Urinary bladder (tissue), 4 donors: ENCODE measurements around the gene ZNF121. TPM values are rescaled to one million over a fixed set of nuclear protein-coding genes. Genes with fewer than 3 reads are reported as not detected.
"Not testable (repeated sequence)": the region's sequence is repeated elsewhere in the genome, so short reads cannot be mapped to it uniquely, and the experiment has no call there.

Experiments
- DNase-seq: peaks from one replicate; pipeline ENCODE4 v3.0.0-alpha.2; 2015; ENCODE audit errors: extremely low spot score
- H3K27ac ChIP-seq: one replicate; pipeline ENCODE4 v1.5.1; 2013; ENCODE audit warnings: low read depth, mild to moderate bottlenecking, moderate library complexity
- H3K36me3 ChIP-seq: one replicate; pipeline ENCODE4 v1.6.1; 2013; ENCODE audit warnings: mild to moderate bottlenecking, moderate library complexity; ENCODE audit not compliant: insufficient read depth
- H3K4me1 ChIP-seq: one replicate; pipeline ENCODE4 v1.6.1; 2013; ENCODE audit warnings: mild to moderate bottlenecking, moderate library complexity; ENCODE audit not compliant: insufficient read depth
- H3K4me3 ChIP-seq: one replicate; pipeline ENCODE4 v1.5.1; 2013; ENCODE audit warnings: low read depth, low read length
- WGBS: extraction: QIAGEN DNeasy Blood & Tissue Kit; methylation state at CpG from one replicate; pipeline ENCODE4 v1.1.7; 2013; 5-methylcytosine and 5-hydroxymethylcytosine counted together
- polyA plus RNA-seq: library from polyadenylated mRNA; stranded (reverse); fragments of 200-250 nt; gene quantifications from one replicate; pipeline ENCODE4 v1.2.3, GENCODE V29; 2013
- total RNA-seq: library from RNA; depleted of rRNA; stranded (reverse); fragments of >200 nt; gene quantifications from one replicate; pipeline ENCODE4 v1.2.3, GENCODE V29; 2014
- donor health status: healthy with polysubstance abuse.
- donor health status: healthy.

Gene ZNF121
- total and polyA plus RNA-seq, 2 donors: 3.7 to 80.9 TPM

GRCh38 chr19:9566729-9567128 is 17.6 kb downstream of the ZNF121 start:
- WGBS: 98% methylated on average over 1 of the region's 1 CpG
- Histone ChIP-seq H3K4me1 (no peaks in the 10 kb centered on the region), H3K27ac (no peak overlapping the region), H3K4me3 (no peak overlapping the region), H3K36me3 (peaks cover 35% of the 10 kb centered on the region)
- DNase-seq: no peak

GRCh38 chr19:9565900-9566705 is 18.2 kb downstream of the ZNF121 start:
- Histone ChIP-seq H3K4me1 (no peaks in the 10 kb centered on the region), H3K4me3 (no peak overlapping the region), H3K36me3 (peaks cover 34% of the 10 kb centered on the region), H3K27ac (no peak overlapping the region)
- WGBS: 97% methylated on average over 9 of the region's 9 CpGs
- DNase-seq: no peak

GRCh38 chr19:9552536-9553274 is 31.6 kb downstream of the ZNF121 start:
- Histone ChIP-seq H3K27ac (no peak overlapping the region), H3K4me1 (no peaks in the 10 kb centered on the region), H3K36me3 (no peaks in the 10 kb centered on the region), H3K4me3 (no peak overlapping the region)
- DNase-seq: no peak
- WGBS: 93% methylated on average over 7 of the region's 7 CpGs

- no peak overlapping the region for H3K4me3 ChIP-seq
- H3K4me1 ChIP-seq: no peaks in the 10 kb centered on the region
- H3K36me3 ChIP-seq: no peaks in the 10 kb centered on the region
- H3K27ac ChIP-seq: no peak overlapping the region
- no peak for DNase-seq
- WGBS: 92% methylated on average over 11 of the region's 11 CpGs
Observed at GRCh38 chr19:9547870-9548269, 36.4 kb downstream of the ZNF121 start.

- H3K27ac ChIP-seq, DNase-seq, H3K4me3 ChIP-seq, H3K4me1 ChIP-seq, H3K36me3 ChIP-seq: not testable (repeated sequence)
- 93% methylated on average over 12 of the region's 12 CpGs for WGBS
Observed at GRCh38 chr19:9541281-9541680, 43.0 kb downstream of the ZNF121 start.

- H3K36me3 ChIP-seq, H3K27ac ChIP-seq, H3K4me1 ChIP-seq, H3K4me3 ChIP-seq, DNase-seq: not testable (repeated sequence)
- 98% methylated on average over 1 of the region's 1 CpG for WGBS
Observed at GRCh38 chr19:9539921-9540320, 44.4 kb downstream of the ZNF121 start.

GRCh38 chr19:9539201-9539600 is 45.1 kb downstream of the ZNF121 start:
- Histone ChIP-seq H3K36me3 (peaks cover 11% of the 10 kb centered on the region), H3K27ac (peak overlapping the region; percentile 52)
- not testable (repeated sequence) for DNase-seq, H3K4me3 ChIP-seq, H3K4me1 ChIP-seq
- 87% methylated on average over 6 of the region's 6 CpGs for WGBS

- Histone ChIP-seq H3K36me3 (peaks cover 16% of the 10 kb centered on the region), H3K27ac (peak within 1 kb of the TSS; percentile 97), H3K4me3 (peak within 1 kb of the TSS; percentile 82), H3K4me1 (no peaks in the 10 kb centered on the region)
- DNase-seq: peak; percentile 89
- under 1% methylated on average over 49 of the region's 49 CpGs for WGBS
Observed at GRCh38 chr19:9538183-9539058, 45.9 kb downstream of the ZNF121 start, which contains the start of gene ZNF426. ZNF426 (minus strand) TSS chr19:9538645; CDS start chr19:9536232, 2,413 bp downstream.

- Histone ChIP-seq H3K4me3 (no peak overlapping the region), H3K27ac (no peak overlapping the region), H3K36me3 (peaks cover 30% of the 10 kb centered on the region), H3K4me1 (no peaks in the 10 kb centered on the region)
- WGBS: 95% methylated on average over 4 of the region's 4 CpGs
- DNase-seq: no peak
Observed at GRCh38 chr19:9535934-9536333, 48.4 kb downstream of the ZNF121 start.

GRCh38 chr19:9531933-9532332 is 52.4 kb downstream of the ZNF121 start:
- no peaks in the 10 kb centered on the region for H3K4me1 ChIP-seq
- H3K27ac ChIP-seq: no peak overlapping the region
- DNase-seq: no peak
- H3K36me3 ChIP-seq: peaks cover 56% of the 10 kb centered on the region
- H3K4me3 ChIP-seq: no peak overlapping the region
- WGBS: 97% methylated on average over 4 of the region's 4 CpGs

- no peak for DNase-seq
- H3K27ac ChIP-seq: no peak overlapping the region
- no peak overlapping the region for H3K4me3 ChIP-seq
- peaks cover 41% of the 10 kb centered on the region for H3K36me3 ChIP-seq
- 98% methylated on average over 5 of the region's 5 CpGs for WGBS
- no peaks in the 10 kb centered on the region for H3K4me1 ChIP-seq
Observed at GRCh38 chr19:9528757-9529336, 55.5 kb downstream of the ZNF121 start.

GRCh38 chr19:9523885-9524474 is 60.3 kb downstream of the ZNF121 start:
- 94% methylated on average over 1 of the region's 1 CpG for WGBS
- Histone ChIP-seq H3K4me3 (no peak overlapping the region), H3K27ac (no peak overlapping the region), H3K4me1 (no peaks in the 10 kb centered on the region), H3K36me3 (peaks cover 12% of the 10 kb centered on the region)
- DNase-seq: no peak
